Osteoblast (primary cell): ENCODE measurements around the gene MARVELD1. TPM values are rescaled to one million over a fixed set of nuclear protein-coding genes. Genes with fewer than 3 reads are reported as not detected.
A peak's percentile ranks its signal among the peaks of the same experiment; 100 is the strongest.
"Not testable (repeated sequence)": the region's sequence is repeated elsewhere in the genome, so short reads cannot be mapped to it uniquely, and the experiment has no call there.

Source experiments
- DNase-seq: peaks from one replicate; pipeline ENCODE4 v3.0.0; 2011; ENCODE audit warnings: low spot score, mixed read lengths; ENCODE audit not compliant: insufficient read length; ENCODE audit errors: missing footprints
- H2AFZ ChIP-seq: 2 replicates; pipeline ENCODE4 v1.6.0; 2011; ENCODE audit warnings: mild to moderate bottlenecking, low read length
- H3K27ac ChIP-seq: 2 replicates; pipeline ENCODE4 v1.5.1; 2011; ENCODE audit warnings: mild to moderate bottlenecking, low read depth, low read length, moderate library complexity
- H3K27me3 ChIP-seq: 2 replicates; pipeline ENCODE4 v1.6.0; 2012; ENCODE audit warnings: mild to moderate bottlenecking, control low read depth, inconsistent platforms, low read length, moderate library complexity; ENCODE audit not compliant: insufficient read depth
- H3K36me3 ChIP-seq: 2 replicates; pipeline ENCODE4 v1.5.1; 2011; ENCODE audit warnings: mild to moderate bottlenecking, low read length, control low read depth, moderate library complexity; ENCODE audit not compliant: insufficient read depth
- H3K4me1 ChIP-seq: 2 replicates; pipeline ENCODE4 v1.5.1; 2011; ENCODE audit warnings: mild to moderate bottlenecking, low read length, control low read depth, moderate library complexity; ENCODE audit not compliant: insufficient read depth
- H3K4me2 ChIP-seq: 2 replicates; pipeline ENCODE4 v1.6.0; 2011; ENCODE audit warnings: mild to moderate bottlenecking, low read length; ENCODE audit not compliant: insufficient read depth
- H3K4me3 ChIP-seq: fragments of 200-600 bp; sonication (generic); 3 replicates; pipeline ENCODE4 v1.5.1; 2012; ENCODE audit warnings: mild to moderate bottlenecking, low read length, inconsistent platforms; ENCODE audit not compliant: insufficient read depth
- H3K79me2 ChIP-seq: 2 replicates; pipeline ENCODE4 v1.6.0; 2012; ENCODE audit warnings: mild to moderate bottlenecking, low read length, control low read depth, inconsistent platforms; ENCODE audit not compliant: insufficient read depth
- H3K9me3 ChIP-seq: 2 replicates; pipeline ENCODE4 v1.5.1; 2011; ENCODE audit warnings: low read depth, low read length, control low read depth
- H4K20me1 ChIP-seq: 2 replicates; pipeline ENCODE4 v1.6.0; 2012; ENCODE audit warnings: mild to moderate bottlenecking, low read length, control low read depth; ENCODE audit not compliant: insufficient read depth
- CTCF ChIP-seq: IDR thresholded peaks from 2 replicates; pipeline ENCODE4 v1.5.1; 2011; ENCODE audit warnings: mild to moderate bottlenecking, low read depth, low read length, moderate library complexity; ENCODE audit errors: extremely low read depth
- total RNA-seq: library from RNA; depleted of rRNA; stranded (reverse); fragments of >200 nt; gene quantifications from 2 replicates; pipeline ENCODE4 v1.2.3, GENCODE V29; 2012

Gene MARVELD1
- total RNA-seq, 1 donor, result 57.5 TPM

GRCh38 chr10:97690133-97690532, 23.4 kb upstream of the MARVELD1 start:
- TF ChIP-seq CTCF, result no peak
- no peak overlapping the region for H3K4me3 ChIP-seq
- no peaks in the 10 kb centered on the region for H3K36me3 ChIP-seq
- H3K79me2 ChIP-seq, result peaks cover 18% of the 10 kb centered on the region
- no peak for DNase-seq
- H3K4me2 ChIP-seq, result peak overlapping the region; percentile 10
- peaks cover 6% of the 10 kb centered on the region for H4K20me1 ChIP-seq
- peaks cover 41% of the 10 kb centered on the region for H3K4me1 ChIP-seq
- no peaks in the 10 kb centered on the region for H3K9me3 ChIP-seq
- no peak overlapping the region for H2AFZ ChIP-seq
- peak overlapping the region; percentile 96 for H3K27ac ChIP-seq
- no peaks in the 10 kb centered on the region for H3K27me3 ChIP-seq

- not testable (repeated sequence) for H2AFZ ChIP-seq, H4K20me1 ChIP-seq, H3K27ac ChIP-seq, DNase-seq, H3K36me3 ChIP-seq, H3K9me3 ChIP-seq, H3K4me3 ChIP-seq, H3K79me2 ChIP-seq, H3K27me3 ChIP-seq, H3K4me2 ChIP-seq, H3K4me1 ChIP-seq
These were observed 15.4 kb upstream of the MARVELD1 start for GRCh38 chr10:97698072-97698655.

GRCh38 chr10:97701438-97702069, 12.0 kb upstream of the MARVELD1 start:
- peak overlapping the region; percentile 30 for H2AFZ ChIP-seq

GRCh38 chr10:97703398-97704067, 10.0 kb upstream of the MARVELD1 start:
- H4K20me1 ChIP-seq, result no peaks in the 10 kb centered on the region
- no peaks in the 10 kb centered on the region for H3K27me3 ChIP-seq
- no peak overlapping the region for H3K4me3 ChIP-seq
- H3K4me2 ChIP-seq, result no peak overlapping the region
- H3K36me3 ChIP-seq, result no peaks in the 10 kb centered on the region
- DNase-seq, result no peak
- no peaks in the 10 kb centered on the region for H3K79me2 ChIP-seq
- H3K4me1 ChIP-seq, result peaks cover 5% of the 10 kb centered on the region
- H2AFZ ChIP-seq, result no peak overlapping the region
- TF ChIP-seq CTCF, result no peak
- H3K27ac ChIP-seq, result no peak overlapping the region
- no peaks in the 10 kb centered on the region for H3K9me3 ChIP-seq

More at GRCh38 chr10:97701438-97702069, 12.0 kb upstream of the MARVELD1 start:
- Histone ChIP-seq H3K79me2 (no peaks in the 10 kb centered on the region), H3K4me3 (no peak overlapping the region), H3K36me3 (no peaks in the 10 kb centered on the region), H3K9me3 (no peaks in the 10 kb centered on the region), H3K27ac (no peak overlapping the region), H3K27me3 (no peaks in the 10 kb centered on the region), H4K20me1 (no peaks in the 10 kb centered on the region), H3K4me1 (peaks cover 5% of the 10 kb centered on the region), H3K4me2 (no peak overlapping the region)
- TF ChIP-seq CTCF, result peak; percentile 93
- peak; percentile 88 for DNase-seq
